Heart left ventricle (tissue), 16 donors: ENCODE measurements around the gene SORBS1. TPM values are rescaled to one million over a fixed set of nuclear protein-coding genes. Genes with fewer than 3 reads are reported as not detected.

ENCODE experiments used
- ATAC-seq, 4 donors: fragments of 200-7000 bp; cut with Tn5 transposase; one replicate each; pipeline ENCODE4 v1.9.1; 2020 to 2022; ENCODE audit warnings: moderate library complexity in 4 of 4, mild to moderate bottlenecking in 3 of 4, moderate number of reproducible peaks in 1 of 4
- DNase-seq, 5 donors: peaks; one replicate each; pipeline ENCODE4 v3.0.0-alpha.2; 2020
- H3K27ac ChIP-seq, 12 donors: fragments of 200-600 bp; sonication (generic) in 4 of 12; one replicate each; pipeline versions ENCODE4 v1.5.0 to v1.8.0; 2016 to 2022; ENCODE audit warnings: mild to moderate bottlenecking in 2 of 12
- H3K27me3 ChIP-seq, 9 donors: fragments of 200-600 bp; sonication (generic) in 2 of 9; one replicate each; pipeline versions ENCODE4 v1.5.1 to v1.8.0; 2016 to 2022; ENCODE audit warnings: mild to moderate bottlenecking in 3 of 9
- H3K36me3 ChIP-seq, 9 donors: fragments of 200-600 bp; sonication (generic) in 2 of 9; one replicate each; pipeline versions ENCODE4 v1.5.0 to v1.8.0; 2018 to 2022; ENCODE audit warnings: mild to moderate bottlenecking in 2 of 9
- H3K4me1 ChIP-seq, 12 donors: fragments of 200-600 bp; sonication (generic) in 4 of 12; one replicate each; pipeline versions ENCODE4 v1.5.0 to v1.8.0; 2016 to 2022; ENCODE audit warnings: mild to moderate bottlenecking in 3 of 12
- H3K4me3 ChIP-seq, 12 donors: fragments of 200-600 bp; sonication (generic) in 4 of 12; one replicate each; pipeline versions ENCODE4 v1.5.0 to v1.8.0; 2017 to 2022; ENCODE audit warnings: mild to moderate bottlenecking in 9 of 12, moderate library complexity in 4 of 12
- H3K9me3 ChIP-seq, 12 donors: fragments of 200-600 bp; sonication (generic) in 4 of 12; one replicate each; pipeline versions ENCODE4 v1.5.0 to v1.8.0; 2016 to 2022; ENCODE audit warnings: mild to moderate bottlenecking in 1 of 12
- CTCF ChIP-seq, 12 donors: fragments of 200-600 bp; sonication (generic) in 4 of 12; IDR thresholded peaks; one replicate each; pipeline versions ENCODE4 v1.5.0 to v1.8.0; 2018 to 2022; ENCODE audit warnings: antibody characterized with exemption in 12 of 12, mild to moderate bottlenecking in 5 of 12
- POLR2A ChIP-seq, 2 donors: fragments of 450-650 bp; IDR thresholded peaks; one replicate each; pipeline ENCODE4 v1.6.1; 2017; ENCODE audit warnings: antibody characterized with exemption in 2 of 2, mild to moderate bottlenecking in 2 of 2, moderate library complexity in 2 of 2
- whole genome bisulfite sequencing, 4 donors: extraction: QIAGEN DNeasy Blood & Tissue Kit in 2 of 4; methylation state at CpG; one replicate each; pipeline versions ENCODE4 v1.1.5 to v1.1.7; 2013 to 2018; 5-methylcytosine and 5-hydroxymethylcytosine counted together
- intact Hi-C, 10 donors: fragments of 100-400 bp; cut with DNase I; formaldehyde crosslinking; loops; one replicate each; pipeline versions ENCODE4 v1.11.1 to v1.14.2; 2022
- polyA plus RNA-seq, 2 donors: library from polyadenylated mRNA; stranded (reverse); fragments of 200-250 nt; gene quantifications; one replicate each; pipeline ENCODE4 v1.2.3, GENCODE V29; 2013
- total RNA-seq, 9 donors: library from RNA; depleted of rRNA in 2 of 9; stranded (reverse); fragments of >200 nt in 2 of 9; fragmentation: NEBNext Ultra II Directional in 3 of 9; extraction: Animal tissue kit (Norgen Biotek cat#: 25700) in 3 of 9; gene quantifications; one replicate each; pipeline versions ENCODE4 v1.1.0 to v1.2.4, GENCODE V29; 2016 to 2023
- donor health status: ischemic (EF 13 %, LVEDD 7.1; RV severe dilation, severe dysfunction).
- donor health status: healthy with polysubstance abuse.
- donor health status: DM: no; HTN: yes; CAD: no.
- donor health status: DM: no; HTN: no; CAD: no.
- donor health status: ischemic (EF 25% LVEDD 6.9; RV normal size, moderate dysfunction).
- donor health status: ischemic (EF 25% LVEDD 5.7; RV mildly dilated, moderate dysfunction).
- donor health status: healthy.
- donor health status: DM: yes; HTN: yes; CAD: no.
- donor health status: ischemic (EF 35%, LVEDD 5.7; RV mildly dilated, moderate dysfunction).
- donor health status: nonischemic (EF 11% LVEDD 7.7; RV severe dilation, severe dysfunction).
- donor health status: DM: yes; HTN: yes; CAD: no.
- donor health status: PGD.
- donor health status: ischemic (EF 29% LVEDD 5.4; RV normal size, mild dysfunction).
- donor health status: nonischemic (EF 23%, LVEDD 6.1; RV moderate dilation, normal function).

SORBS1 gene
- total and polyA plus RNA-seq, 11 donors = 355 to 1,440 (median 886) TPM

- no peak for DNase-seq
- no peak for ATAC-seq
- Histone ChIP-seq H3K4me3 (no peak overlapping the region), H3K4me1 (peaks cover 0 to 12% (median 2%) of the 10 kb centered on the region in 12 donors), H3K9me3 (no peaks in the 10 kb centered on the region), H3K27me3 (no peaks in the 10 kb centered on the region), H3K27ac (no peak overlapping the region), H3K36me3 (no peaks in the 10 kb centered on the region)
- intact Hi-C loops = loop anchor here in 1 of 10 donors (10.0 kb wide), 1 partner anchor 143 kb away; no protein-coding TSS in a partner anchor
- TF ChIP-seq CTCF (IDR thresholded peaks at IDR 0.05) (no peak), POLR2A (IDR thresholded peaks at IDR 0.05) (no peak)
- WGBS, 4 donors = 70 to 82% (median 79%) methylated on average over 5 of the region's 5 CpGs
Measured at GRCh38 chr10:95567903-95568630, 6.9 kb upstream of the SORBS1 start.

GRCh38 chr10:95566136-95566535, 5.0 kb upstream of the SORBS1 start:
- TF ChIP-seq CTCF (IDR thresholded peaks at IDR 0.05) (no peak), POLR2A (IDR thresholded peaks at IDR 0.05) (no peak)
- DNase-seq = no peak
- 86 to 96% (median 93%) methylated on average over 6 of the region's 6 CpGs for WGBS, 4 donors
- no peaks in the 10 kb centered on the region for H3K36me3 ChIP-seq
- no peak for ATAC-seq
- H3K27me3 ChIP-seq = no peaks in the 10 kb centered on the region
- peaks cover 0 to 14% (median 4%) of the 10 kb centered on the region in 12 donors for H3K4me1 ChIP-seq
- intact Hi-C loops = loop anchor here in 1 of 10 donors (10.0 kb wide), 1 partner anchor 141 kb away; no protein-coding TSS in a partner anchor
- no peak overlapping the region for H3K4me3 ChIP-seq
- H3K27ac ChIP-seq = peak overlapping the region in 1 of 12 donors; percentile 78
- H3K9me3 ChIP-seq = no peaks in the 10 kb centered on the region

GRCh38 chr10:95565336-95565735, 4.2 kb upstream of the SORBS1 start:
- Histone ChIP-seq H3K4me3 (no peak overlapping the region), H3K27me3 (no peaks in the 10 kb centered on the region), H3K4me1 (peaks cover 0 to 14% (median 4%) of the 10 kb centered on the region in 12 donors), H3K27ac (peak overlapping the region in 1 of 12 donors; percentile 78), H3K9me3 (no peaks in the 10 kb centered on the region), H3K36me3 (no peaks in the 10 kb centered on the region)
- DNase-seq = no peak
- intact Hi-C loops = loop anchor here in 1 of 10 donors (10.0 kb wide), 1 partner anchor 141 kb away; no protein-coding TSS in a partner anchor
- TF ChIP-seq POLR2A (IDR thresholded peaks at IDR 0.05) (no peak), CTCF (IDR thresholded peaks at IDR 0.05) (no peak)
- 74 to 84% (median 82%) methylated on average over 7 of the region's 7 CpGs for WGBS, 4 donors
- no peak for ATAC-seq

GRCh38 chr10:95564291-95564690, 3.1 kb upstream of the SORBS1 start:
- Histone ChIP-seq H3K9me3 (no peaks in the 10 kb centered on the region), H3K4me1 (peaks cover 0 to 21% (median 9%) of the 10 kb centered on the region in 12 donors), H3K27ac (peak overlapping the region in 1 of 12 donors; percentile 78), H3K27me3 (no peaks in the 10 kb centered on the region), H3K36me3 (no peaks in the 10 kb centered on the region), H3K4me3 (no peak overlapping the region)
- DNase-seq (no peak), ATAC-seq (no peak)
- TF ChIP-seq POLR2A (IDR thresholded peaks at IDR 0.05) (no peak), CTCF (IDR thresholded peaks at IDR 0.05) (no peak)
- intact Hi-C loops = loop anchor here in 7 of 10 donors (5.0 to 10.0 kb wide), 4 partner anchors 38 to 139 kb away; no protein-coding TSS in a partner anchor
- WGBS, 4 donors = 96 to 98% (median 96%) methylated on average over 7 of the region's 7 CpGs
